ENCODE measurements around the gene HIPK3. TPM values are rescaled to one million over a fixed set of nuclear protein-coding genes. Genes with fewer than 3 reads are reported as not detected.
A peak's percentile ranks its signal among the peaks of the same experiment; 100 is the strongest.

HIPK3 gene
- total RNA-seq, 1 donor from 2014 or later, result 33.1 TPM

DNA sequence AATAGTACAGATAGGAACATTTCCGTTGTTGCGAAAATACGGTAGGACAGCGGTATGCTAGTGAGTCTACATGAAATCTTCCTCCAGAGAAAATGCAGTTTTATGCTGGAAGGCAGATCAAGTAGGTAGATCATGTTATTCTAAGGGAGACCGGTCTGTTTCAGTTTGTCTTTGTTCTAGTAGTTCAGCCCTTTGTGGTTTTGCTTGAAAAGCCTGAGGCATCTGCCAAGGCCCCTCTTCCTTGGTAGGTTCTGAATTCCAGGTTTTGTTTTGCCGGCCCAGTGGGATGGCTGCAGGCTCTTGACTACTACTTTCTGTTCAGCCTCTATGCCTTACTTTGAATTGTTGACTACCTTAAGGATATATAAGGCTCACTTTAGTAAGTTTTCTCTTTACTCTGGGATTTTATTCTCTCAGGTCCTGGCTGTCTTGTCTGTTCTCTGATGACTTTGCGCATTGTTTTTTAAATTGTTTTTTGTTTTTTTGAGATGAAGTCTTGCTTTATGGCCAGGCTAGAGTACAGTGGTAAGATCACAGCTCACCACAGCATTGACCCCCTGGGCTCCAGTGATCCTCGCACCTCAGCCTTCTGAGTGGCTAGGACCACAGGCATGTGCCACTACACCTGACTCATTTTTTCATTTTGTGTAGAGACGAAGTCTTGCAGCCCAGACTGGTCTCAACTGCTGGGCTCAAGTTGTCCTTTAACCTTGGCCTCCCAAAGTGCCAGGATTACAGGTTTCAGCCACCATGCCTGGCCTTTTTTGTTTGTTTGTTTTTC lies 53.7 kb downstream of the HIPK3 start:
- H3K9me3 ChIP-seq (ENCODE audit: low read depth), result no peaks in the 10 kb centered on the region
- H3K27me3 Mint-ChIP-seq (ENCODE audit: insufficient read depth, low read depth), result peaks cover 2% of the 10 kb centered on the region
- H2AFZ ChIP-seq (replicated peaks), result no peak overlapping the region
- H3K9me3 Mint-ChIP-seq, result no peaks in the 10 kb centered on the region
- no peak for TF ChIP-seq EZH2 (IDR thresholded peaks at IDR 0.05)
- TF ChIP-seq, protein P1, sequence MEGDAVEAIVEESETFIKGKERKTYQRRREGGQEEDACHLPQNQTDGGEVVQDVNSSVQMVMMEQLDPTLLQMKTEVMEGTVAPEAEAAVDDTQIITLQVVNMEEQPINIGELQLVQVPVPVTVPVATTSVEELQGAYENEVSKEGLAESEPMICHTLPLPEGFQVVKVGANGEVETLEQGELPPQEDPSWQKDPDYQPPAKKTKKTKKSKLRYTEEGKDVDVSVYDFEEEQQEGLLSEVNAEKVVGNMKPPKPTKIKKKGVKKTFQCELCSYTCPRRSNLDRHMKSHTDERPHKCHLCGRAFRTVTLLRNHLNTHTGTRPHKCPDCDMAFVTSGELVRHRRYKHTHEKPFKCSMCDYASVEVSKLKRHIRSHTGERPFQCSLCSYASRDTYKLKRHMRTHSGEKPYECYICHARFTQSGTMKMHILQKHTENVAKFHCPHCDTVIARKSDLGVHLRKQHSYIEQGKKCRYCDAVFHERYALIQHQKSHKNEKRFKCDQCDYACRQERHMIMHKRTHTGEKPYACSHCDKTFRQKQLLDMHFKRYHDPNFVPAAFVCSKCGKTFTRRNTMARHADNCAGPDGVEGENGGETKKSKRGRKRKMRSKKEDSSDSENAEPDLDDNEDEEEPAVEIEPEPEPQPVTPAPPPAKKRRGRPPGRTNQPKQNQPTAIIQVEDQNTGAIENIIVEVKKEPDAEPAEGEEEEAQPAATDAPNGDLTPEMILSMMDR (IDR thresholded peaks at IDR 0.05), result no peak
- no peak for TF ChIP-seq EZH2phosphoT487 (IDR thresholded peaks at IDR 0.05)
- no peak overlapping the region for H3K27ac ChIP-seq
- DNase-seq (ENCODE audit: low spot score), result peak; percentile 59
- no peaks in the 10 kb centered on the region for H3K36me3 ChIP-seq
- H3K36me3 Mint-ChIP-seq, result no peaks in the 10 kb centered on the region
- peaks cover 6% of the 10 kb centered on the region for H3F3A ChIP-seq (ENCODE audit: low read depth)
- no peak overlapping the region for H3K9ac ChIP-seq
- H3K4me1 Mint-ChIP-seq, result peaks cover 2% of the 10 kb centered on the region
- peak overlapping the region; percentile 41 for H3K4me2 ChIP-seq
- H4K20me1 ChIP-seq (ENCODE audit: low read depth), result peaks cover 2% of the 10 kb centered on the region
- peaks cover 11% of the 10 kb centered on the region for H3K4me1 ChIP-seq
- H3K27me3 ChIP-seq, result no peaks in the 10 kb centered on the region
- peaks cover 45% of the 10 kb centered on the region for H3K79me2 ChIP-seq (ENCODE audit: low read depth)
- H3K4me3 ChIP-seq, result no peak overlapping the region
- no peak overlapping the region for H3K27ac Mint-ChIP-seq
- no peak overlapping the region for H3K4me3 Mint-ChIP-seq

DNA sequence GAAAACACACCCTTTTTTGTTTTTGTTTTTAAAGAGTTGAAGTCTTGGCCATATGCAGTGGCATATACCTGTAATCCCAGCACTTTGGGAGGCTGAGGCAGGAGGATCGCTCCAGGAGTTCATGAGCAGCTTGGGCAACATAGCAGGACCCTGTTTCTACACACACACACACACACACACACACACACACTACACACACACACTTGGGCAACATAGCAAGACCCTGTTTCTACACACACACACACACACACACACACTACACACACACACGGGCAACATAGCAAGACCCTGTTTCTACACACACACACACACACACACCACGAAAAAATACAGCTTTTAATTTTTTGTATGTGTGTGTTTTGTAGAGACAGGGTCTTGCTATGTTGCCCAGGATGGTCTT lies 54.5 kb downstream of the HIPK3 start:
- Histone ChIP-seq H3K9me3 (ENCODE audit: low read depth) (no peaks in the 10 kb centered on the region), H3K36me3 (no peaks in the 10 kb centered on the region), H4K20me1 (ENCODE audit: low read depth) (peaks cover 2% of the 10 kb centered on the region), H3K27me3 (no peaks in the 10 kb centered on the region), H2AFZ (replicated peaks) (no peak overlapping the region), H3F3A (ENCODE audit: low read depth) (peaks cover 6% of the 10 kb centered on the region), H3K79me2 (ENCODE audit: low read depth) (peaks cover 46% of the 10 kb centered on the region), H3K4me3 (no peak overlapping the region), H3K4me1 (peaks cover 11% of the 10 kb centered on the region), H3K4me2 (no peak overlapping the region), H3K27ac (no peak overlapping the region), H3K9ac (no peak overlapping the region)
- Mint-ChIP-seq H3K4me3 (no peak overlapping the region), H3K9me3 (no peaks in the 10 kb centered on the region), H3K4me1 (peaks cover 2% of the 10 kb centered on the region), H3K27me3 (ENCODE audit: insufficient read depth, low read depth) (peaks cover 2% of the 10 kb centered on the region), H3K36me3 (no peaks in the 10 kb centered on the region), H3K27ac (no peak overlapping the region)
- no peak for DNase-seq (ENCODE audit: low spot score)
- TF ChIP-seq EZH2 (IDR thresholded peaks at IDR 0.05) (no peak), EZH2phosphoT487 (IDR thresholded peaks at IDR 0.05) (no peak)
- TF ChIP-seq, protein P1 (IDR thresholded peaks at IDR 0.05), result no peak

DNA sequence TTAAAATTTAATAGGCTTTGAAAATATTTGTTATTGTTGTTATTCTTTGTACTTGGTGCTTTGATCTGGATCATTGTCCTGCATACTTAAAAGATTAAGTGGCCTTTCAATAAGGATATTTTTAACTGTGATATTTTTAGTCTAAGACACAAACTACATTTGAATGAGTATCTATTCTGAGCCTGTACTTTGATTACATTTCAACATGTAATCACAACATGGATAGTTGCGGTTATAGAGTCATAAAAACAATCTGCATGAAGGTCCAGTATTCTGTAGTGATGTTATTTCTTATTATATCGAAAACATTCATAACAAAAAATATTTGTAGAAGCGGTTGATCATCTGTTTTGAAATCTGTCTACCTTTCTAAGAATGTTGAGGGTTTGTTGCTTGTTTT lies 58.6 kb downstream of the HIPK3 start:
- Histone ChIP-seq H3F3A (ENCODE audit: low read depth) (no peaks in the 10 kb centered on the region), H3K9ac (no peak overlapping the region), H3K27ac (no peak overlapping the region), H4K20me1 (ENCODE audit: low read depth) (no peaks in the 10 kb centered on the region), H3K27me3 (no peaks in the 10 kb centered on the region), H2AFZ (replicated peaks) (no peak overlapping the region), H3K36me3 (no peaks in the 10 kb centered on the region), H3K79me2 (ENCODE audit: low read depth) (peaks cover 49% of the 10 kb centered on the region), H3K4me2 (no peak overlapping the region), H3K4me1 (peaks cover 10% of the 10 kb centered on the region), H3K4me3 (no peak overlapping the region), H3K9me3 (ENCODE audit: low read depth) (no peaks in the 10 kb centered on the region)
- Mint-ChIP-seq H3K27ac (no peak overlapping the region), H3K4me1 (peaks cover 2% of the 10 kb centered on the region), H3K27me3 (ENCODE audit: insufficient read depth, low read depth) (peaks cover under 1% of the 10 kb centered on the region), H3K36me3 (no peaks in the 10 kb centered on the region), H3K9me3 (no peaks in the 10 kb centered on the region), H3K4me3 (no peak overlapping the region)
- TF ChIP-seq, protein P1 (IDR thresholded peaks at IDR 0.05), result no peak
- TF ChIP-seq EZH2phosphoT487 (IDR thresholded peaks at IDR 0.05) (no peak), EZH2 (IDR thresholded peaks at IDR 0.05) (no peak)
- DNase-seq (ENCODE audit: low spot score), result no peak
